HG02981 (cell line): ENCODE results near the gene GFPT1.
"Not testable (repeated sequence)": the region's sequence is repeated elsewhere in the genome, so short reads cannot be mapped to it uniquely, and the experiment has no call there.

Experiments used
- ATAC-seq: cut with Tn5 transposase; IDR thresholded peaks from one replicate; pipeline ENCODE4 v1.9.1; 2021; ENCODE audit warnings: mild to moderate bottlenecking, moderate library complexity; ENCODE audit not compliant: unreplicated experiment

GFPT1 gene

DNA sequence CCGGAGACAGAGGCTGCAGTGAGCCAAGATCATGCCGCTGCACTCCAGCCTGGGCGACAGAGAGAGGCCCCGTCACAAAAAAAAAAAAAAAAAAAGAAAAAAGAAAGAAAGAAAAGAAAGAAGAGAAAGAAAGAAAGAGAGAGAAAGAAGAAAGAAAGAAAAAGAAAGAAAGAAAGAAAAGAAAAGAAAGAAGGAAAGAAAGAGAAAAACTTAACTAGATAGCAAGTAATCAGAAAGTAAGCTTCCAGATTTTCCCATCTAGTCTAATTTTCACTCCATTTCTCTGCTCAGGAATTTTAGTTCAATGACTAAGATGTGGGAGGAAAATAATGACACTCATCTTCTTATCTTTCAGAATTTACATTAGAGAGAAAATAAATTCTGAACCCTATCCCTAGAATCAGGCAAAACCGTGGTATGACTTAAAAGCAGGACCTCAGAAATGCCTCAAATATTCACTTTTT, 2.4 kb downstream of the GFPT1 start:
- no peak for ATAC-seq

DNA sequence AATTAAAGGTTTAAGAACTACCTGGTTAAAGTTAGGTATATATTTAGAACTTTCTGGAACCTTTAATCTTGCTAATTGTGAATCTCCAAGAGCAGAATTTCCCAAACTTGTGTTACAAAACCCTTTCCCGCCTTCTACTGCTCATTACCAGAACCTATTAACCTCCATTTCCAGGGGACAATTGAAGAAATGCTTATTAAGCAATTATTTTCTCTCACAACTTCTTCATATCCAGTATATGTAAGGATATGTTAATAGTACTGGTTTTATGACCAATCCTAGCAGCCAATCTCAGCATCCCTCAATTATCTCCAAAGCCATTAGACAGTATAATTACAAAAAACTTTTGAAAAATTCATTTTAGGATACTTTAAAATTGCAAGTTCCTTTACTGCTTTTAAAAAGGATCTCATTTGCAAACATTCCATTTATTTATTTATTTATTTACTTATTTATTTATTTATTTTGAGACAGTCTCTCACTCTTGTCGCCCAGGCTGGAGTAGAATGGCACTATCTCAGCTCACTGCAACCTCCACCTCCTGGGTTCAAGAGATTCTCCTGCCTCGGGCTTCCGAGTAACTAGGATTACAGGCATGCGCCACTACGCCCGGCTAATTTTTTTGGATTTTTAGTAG, 3.7 kb downstream of the GFPT1 start:
- no peak for ATAC-seq

- no peak for ATAC-seq
Observed at GRCh38 chr2:69382547-69382946, 4.5 kb downstream of the GFPT1 start.

- no peak for ATAC-seq
Observed at GRCh38 chr2:69381337-69381737, 5.7 kb downstream of the GFPT1 start.

GRCh38 chr2:69380072-69380917, 6.7 kb downstream of the GFPT1 start:
- ATAC-seq, result no peak

- ATAC-seq, result no peak
Observed at GRCh38 chr2:69376403-69376802, 10.6 kb downstream of the GFPT1 start.

GRCh38 chr2:69375494-69376353, 11.3 kb downstream of the GFPT1 start:
- ATAC-seq, result no peak

GRCh38 chr2:69372767-69373166, 14.3 kb downstream of the GFPT1 start:
- no peak for ATAC-seq

DNA sequence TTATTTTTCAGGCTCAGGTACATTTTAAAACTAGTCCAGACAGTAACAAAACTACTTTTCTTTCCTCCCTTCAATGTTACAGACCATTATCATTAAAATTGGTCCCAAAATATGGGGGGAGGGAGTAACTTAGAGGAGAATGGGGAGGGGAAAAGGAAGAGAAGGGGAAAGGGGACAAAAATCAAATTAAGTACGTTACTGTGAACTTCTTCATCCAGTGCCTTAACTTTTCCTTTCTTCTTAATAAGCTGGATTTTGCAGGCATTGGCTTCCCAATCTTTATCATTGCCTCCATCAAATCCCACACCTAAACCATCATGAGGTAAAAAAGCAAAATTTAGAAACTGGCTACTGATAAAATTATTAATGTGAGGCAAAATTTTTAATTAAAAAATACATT, 17.2 kb downstream of the GFPT1 start:
- no peak for ATAC-seq

DNA sequence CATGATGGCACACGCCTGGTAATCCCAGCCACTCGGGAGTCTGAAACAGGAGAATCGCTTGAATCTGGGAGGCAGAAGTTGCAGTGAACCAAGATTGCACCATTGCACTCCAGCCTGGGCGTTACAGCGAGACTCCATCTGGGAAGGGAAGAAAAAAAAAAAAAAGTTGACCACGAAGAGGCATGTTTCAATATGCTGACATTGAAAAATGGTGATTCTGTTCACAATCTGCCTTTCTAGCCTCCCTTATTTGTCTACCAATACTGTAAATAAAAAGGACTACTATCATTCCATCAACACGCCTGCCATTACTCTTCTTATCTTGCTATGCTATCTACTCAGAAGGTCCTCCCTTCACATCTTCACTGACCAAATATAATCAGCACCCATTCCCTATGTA, 18.4 kb downstream of the GFPT1 start:
- ATAC-seq, result no peak

- ATAC-seq, result no peak
Observed at GRCh38 chr2:69359371-69359770, 27.7 kb downstream of the GFPT1 start.

DNA sequence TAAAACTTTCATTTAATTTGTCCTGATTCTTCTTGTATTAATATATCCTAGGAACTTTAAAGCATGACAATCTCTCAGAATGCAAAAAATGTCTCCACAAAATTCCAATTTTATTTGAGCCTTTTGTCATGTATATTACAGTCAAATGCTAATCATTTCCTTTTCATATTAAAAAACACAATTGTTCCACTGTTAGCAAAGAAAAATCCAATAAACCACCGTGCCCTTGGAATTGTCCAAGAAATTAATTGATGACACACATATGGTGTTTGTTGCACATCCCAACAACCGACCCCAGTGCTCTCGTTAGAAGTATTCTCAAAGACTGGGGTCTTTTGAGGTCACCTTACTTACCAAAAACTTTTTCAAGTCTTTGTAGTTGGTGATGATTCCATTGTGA, 28.1 kb downstream of the GFPT1 start:
- ATAC-seq, result no peak

GRCh38 chr2:69356471-69356870, 30.6 kb downstream of the GFPT1 start:
- no peak for ATAC-seq

DNA sequence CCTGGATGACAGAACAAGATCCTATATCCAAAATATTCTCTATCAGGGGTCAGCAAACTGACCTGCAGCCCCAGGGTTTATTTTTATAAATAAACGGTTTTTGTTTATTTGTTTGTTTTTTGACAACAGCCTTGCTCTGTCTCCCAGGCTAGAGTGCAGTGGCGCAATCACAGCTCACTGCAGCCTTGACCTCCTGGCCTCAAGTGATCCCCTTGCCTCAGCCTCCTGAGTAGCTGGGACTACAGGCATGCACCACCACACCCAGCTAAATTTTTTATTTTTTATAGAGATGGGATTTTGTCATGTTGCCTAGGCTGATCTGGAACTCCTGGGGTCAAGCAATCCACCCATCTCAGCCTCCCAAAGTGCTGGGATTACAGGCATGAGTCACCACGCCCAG, 32.1 kb downstream of the GFPT1 start:
- ATAC-seq, result not testable (repeated sequence)

GRCh38 chr2:69353360-69353759, 33.7 kb downstream of the GFPT1 start:
- ATAC-seq, result no peak

DNA sequence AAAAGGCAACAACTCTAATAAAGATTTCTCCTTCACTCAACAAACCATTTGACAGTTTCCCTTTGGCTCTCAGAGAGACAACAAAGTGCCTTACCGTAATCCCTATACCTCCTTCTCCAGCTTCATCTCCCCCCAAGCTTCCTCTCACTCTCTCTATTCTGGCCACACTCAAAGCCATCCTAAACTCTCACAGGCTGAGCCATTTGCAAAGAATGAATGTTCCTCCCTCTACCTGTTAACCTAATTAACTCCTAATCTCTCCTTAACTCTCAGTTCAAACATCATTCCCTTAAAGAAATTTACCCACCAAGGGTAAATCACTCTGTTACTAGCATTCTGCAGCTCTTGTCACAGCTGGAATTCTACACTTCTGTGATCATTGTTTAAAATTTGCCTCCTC, 38.2 kb downstream of the GFPT1 start:
- ATAC-seq, result no peak

DNA sequence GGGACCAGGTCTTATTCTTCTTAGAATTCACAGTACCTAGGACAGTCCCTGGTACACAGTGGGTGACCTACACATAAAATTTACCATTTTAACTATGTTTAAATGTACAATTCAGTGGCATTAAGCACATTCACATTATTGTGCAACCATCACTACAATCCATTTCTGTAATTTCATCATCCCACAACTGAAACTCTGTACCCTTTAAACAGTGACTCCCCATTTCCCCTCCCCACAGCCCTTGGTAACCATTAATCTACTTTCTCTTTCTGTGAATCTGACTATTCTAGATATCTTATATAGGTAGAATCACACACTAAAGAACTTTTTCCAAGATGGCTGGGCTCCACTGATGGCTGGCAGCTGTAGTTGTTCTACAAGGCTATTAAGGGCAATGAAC, 41.6 kb downstream of the GFPT1 start:
- peak; percentile 84 for ATAC-seq

DNA sequence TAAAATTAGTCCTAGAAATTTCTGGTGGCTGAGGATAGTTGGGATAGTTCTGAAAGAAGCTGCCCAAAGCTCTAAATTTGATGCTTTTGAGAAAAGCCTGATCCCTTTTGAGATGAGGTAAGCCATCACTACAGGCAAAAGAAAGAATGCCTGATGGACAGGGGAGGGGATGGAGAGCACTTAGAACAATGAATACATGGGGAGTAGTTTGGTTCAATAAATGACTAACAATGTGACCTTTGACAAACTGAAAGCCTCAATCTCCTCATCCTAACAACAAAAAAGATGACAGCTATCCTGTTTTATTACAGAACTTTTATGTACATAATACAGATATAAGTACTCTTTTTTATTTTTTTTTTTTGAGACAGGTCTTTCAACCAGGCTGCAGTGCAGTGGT, 42.7 kb downstream of the GFPT1 start:
- no peak for ATAC-seq

GRCh38 chr2:69340101-69340775, 46.8 kb downstream of the GFPT1 start:
- no peak for ATAC-seq

DNA sequence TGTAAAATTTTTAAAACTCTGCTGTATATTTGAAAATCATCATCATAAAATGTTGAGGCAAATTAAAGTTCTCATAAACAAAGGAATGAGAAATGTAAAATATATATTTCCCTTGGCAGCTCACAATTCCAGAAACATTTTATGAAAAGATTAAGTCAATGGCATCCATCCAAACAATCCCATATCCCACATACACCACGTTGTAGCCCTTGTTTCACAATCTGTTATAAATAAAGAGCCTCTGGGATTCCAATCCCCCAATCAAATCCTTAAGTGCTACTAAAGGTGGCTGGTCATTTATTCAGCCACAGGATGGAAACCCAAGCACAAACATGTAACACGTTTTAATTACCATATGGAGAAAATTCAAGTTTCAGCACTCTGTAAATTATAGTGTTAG, 51.7 kb downstream of the GFPT1 start:
- ATAC-seq, result no peak

DNA sequence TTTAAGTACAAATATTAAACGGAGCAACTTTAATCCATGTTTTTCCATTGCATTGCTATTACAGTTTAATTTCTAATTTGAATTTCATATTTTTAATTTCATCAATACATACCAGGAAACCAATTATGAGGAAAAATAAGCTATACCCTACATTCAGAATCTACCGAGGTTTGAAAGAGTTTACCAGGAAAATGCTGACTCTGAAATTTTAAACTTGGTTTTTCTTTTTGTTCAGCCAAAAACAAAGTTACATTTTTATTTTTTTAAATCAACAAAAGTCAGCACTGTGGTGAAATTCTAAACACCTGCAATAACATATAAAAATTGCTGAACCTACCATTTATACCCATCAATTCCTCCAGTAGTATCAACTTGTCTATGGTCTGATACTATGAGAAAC, 53.7 kb downstream of the GFPT1 start:
- ATAC-seq, result no peak
